GM18907 (cell line): Measurements from ENCODE around the gene PARD6B.
"Not testable (repeated sequence)": the region's sequence is repeated elsewhere in the genome, so short reads cannot be mapped to it uniquely, and the experiment has no call there.

Source experiments
- ATAC-seq: cut with Tn5 transposase; IDR thresholded peaks from one replicate; pipeline ENCODE4 v1.9.1; 2021; ENCODE audit warnings: mild to moderate bottlenecking, moderate library complexity; ENCODE audit not compliant: unreplicated experiment

Gene PARD6B

DNA sequence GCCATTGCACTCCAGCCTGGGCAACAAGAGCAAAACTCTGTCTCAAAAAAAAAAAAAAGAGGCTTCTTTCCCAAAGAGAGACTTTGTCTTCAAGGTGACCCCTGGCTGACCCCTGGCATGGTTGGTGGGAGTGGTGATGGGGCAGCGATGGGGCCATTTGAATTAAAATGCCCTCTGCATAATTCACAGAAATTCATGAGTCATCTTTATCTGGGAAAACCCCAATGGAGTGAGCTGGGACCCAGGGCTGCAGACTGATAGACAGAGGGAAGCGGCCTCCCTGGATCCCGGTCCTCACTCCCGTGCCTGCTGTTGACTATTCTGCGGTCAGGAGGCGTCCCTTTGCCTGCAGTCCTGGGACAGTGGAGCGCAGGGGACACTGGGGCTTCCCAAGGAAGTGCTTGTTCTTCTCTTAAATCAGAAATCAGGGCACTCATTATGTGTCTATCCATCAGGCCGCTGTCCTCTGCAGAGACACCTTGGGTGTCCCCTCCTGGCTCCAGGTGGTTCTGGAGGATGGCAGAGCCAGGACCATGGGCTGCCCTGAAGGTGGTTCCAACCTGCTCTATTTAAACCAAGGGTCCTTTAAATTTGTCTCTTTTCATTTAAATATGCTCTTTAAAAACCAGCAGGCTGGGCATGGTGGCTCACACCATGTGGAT, 40.2 kb downstream of the PARD6B start:
- not testable (repeated sequence) for ATAC-seq

DNA sequence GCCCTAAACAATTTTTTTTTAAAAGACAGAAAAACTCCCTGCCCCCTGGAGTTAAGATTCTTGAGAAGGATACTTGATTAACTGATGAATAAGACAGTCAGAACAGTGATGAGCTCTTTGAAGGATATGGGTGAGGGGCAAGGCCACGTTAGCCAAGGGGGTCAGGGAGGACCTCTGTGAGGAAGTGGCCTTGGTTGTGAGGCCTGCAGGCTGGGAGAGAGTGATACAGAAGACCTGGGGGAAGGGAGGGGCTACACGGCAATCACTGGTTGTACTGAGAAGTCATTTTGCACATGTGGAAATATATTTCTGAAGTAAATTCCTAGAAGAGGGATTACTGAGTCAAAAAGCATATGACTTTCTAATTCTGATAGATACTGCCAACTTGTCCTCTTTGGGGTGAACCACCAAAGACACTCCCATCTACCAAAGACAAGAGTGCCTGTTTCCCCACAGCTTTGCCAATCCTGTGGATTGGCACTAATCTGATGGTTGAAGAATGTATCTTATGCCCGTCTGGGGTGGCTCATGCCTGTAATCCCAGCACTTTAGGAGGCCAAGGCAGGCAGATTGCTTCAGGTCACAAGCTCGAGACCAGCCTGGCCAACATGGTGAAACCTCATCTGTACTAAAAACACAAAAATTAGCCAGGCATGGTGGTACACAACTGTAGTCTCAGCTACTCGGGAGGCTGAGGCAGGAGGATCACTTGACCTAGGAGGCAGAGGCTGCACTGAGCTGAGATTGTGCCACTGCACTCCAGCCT, 41.2 kb downstream of the PARD6B start:
- no peak for ATAC-seq

DNA sequence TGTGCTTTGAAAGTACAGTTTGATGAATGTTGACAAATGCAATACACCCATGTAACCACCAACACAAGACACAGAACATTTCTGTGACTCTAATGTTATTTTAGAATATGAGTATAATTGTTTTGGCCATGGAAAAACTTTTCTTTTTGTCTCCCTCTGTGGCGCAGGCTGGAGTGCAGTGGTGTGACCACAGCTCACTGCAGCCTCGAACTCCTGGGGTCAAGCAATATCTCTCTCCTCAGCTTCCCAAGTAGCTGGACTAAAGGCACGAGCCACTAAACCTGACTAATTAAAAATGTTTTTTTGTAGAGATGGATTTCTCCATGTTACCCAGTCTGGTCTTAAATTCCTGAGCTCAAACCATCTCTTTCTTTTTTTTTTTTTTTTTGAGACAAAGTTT, 43.1 kb downstream of the PARD6B start:
- no peak for ATAC-seq

DNA sequence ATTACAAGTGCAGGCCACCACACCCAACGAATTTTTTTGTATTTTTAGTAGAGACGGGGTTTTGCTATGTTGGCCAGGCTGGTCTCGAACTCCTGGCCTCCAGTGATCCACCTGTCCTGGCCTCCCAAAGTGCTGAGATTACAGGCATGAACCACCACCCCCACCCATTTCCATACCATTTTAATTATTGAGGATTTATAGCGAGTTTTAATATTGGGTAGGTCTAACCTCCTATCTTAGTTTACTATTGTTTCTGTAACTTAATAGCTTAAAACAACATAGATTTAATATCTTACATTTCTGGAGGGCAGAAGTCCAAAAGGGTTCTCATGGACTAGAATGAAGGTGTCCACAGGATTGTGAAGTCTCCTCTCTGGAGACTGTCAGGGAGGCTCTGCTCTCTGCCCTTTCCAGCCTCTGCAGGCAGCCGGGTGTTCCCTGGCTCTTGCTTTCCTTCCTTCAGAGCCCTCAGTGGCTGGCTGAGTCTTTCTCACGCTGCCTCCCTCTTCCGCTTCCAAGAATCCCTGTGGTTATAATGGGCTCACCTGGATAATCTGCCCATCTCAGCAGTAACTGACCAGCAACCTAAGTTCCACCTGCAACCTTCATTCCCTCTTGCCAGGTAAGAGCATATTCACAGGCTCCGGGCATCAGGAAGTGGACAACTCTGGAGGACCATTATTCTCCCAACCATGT, 44.9 kb downstream of the PARD6B start:
- ATAC-seq: no peak

DNA sequence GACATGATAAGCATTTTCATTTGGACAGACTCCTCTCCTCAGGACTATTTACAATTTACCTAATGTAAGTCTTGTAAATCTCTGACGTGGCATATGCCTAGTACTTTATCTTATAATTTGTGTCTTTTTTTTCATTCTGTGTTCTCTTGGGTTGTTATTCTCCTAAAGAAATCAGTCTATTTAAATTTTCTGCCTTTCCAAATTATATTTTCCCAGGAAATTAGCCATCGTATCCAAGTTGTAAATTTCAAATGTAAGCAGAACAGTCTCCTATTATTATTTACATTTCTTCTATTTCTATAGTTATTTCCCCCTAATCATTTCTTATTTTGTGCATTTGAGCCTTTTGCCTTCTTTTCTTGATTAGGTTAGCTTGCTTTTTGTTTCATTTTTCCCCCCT, 46.0 kb downstream of the PARD6B start:
- ATAC-seq: no peak

DNA sequence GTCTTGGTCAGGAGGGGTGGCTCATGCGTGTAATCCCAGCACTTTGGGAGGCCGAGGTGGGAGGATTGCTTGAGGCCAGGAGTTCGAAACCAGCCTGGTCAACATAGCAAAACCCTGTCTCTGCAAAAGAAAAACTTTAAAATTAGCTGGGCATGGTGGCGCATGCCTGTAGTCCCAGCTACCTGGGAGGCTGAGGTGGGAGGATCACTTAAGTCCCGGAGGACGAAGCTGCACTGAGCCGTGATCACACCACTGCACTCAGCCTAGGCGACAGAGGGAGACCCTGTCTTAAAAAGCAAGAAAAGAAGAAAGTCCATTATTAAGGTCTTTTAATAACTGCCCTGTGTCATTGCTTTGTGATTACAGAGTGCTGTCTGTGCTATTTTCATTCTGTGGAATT, 47.6 kb downstream of the PARD6B start:
- not testable (repeated sequence) for ATAC-seq

DNA sequence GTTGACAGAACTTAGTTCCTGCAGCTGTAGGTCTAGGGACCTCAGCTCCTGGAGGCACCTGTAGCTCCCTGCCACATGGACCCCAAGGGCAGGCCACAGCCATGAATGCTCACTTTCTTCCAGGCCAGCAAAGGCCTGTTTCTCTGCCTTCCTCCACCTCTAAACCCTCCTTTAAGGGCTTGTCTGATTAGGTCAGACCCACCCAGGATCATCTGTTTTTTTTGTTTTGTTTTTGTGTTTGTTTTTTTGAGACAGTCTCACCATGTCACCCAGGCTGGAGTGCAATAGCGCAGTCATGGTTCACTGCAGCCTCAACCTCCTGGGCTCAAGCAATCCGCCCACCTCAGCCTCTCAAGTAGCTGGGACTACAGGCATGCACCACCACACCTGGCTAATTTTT, 52.0 kb downstream of the PARD6B start:
- ATAC-seq: no peak

DNA sequence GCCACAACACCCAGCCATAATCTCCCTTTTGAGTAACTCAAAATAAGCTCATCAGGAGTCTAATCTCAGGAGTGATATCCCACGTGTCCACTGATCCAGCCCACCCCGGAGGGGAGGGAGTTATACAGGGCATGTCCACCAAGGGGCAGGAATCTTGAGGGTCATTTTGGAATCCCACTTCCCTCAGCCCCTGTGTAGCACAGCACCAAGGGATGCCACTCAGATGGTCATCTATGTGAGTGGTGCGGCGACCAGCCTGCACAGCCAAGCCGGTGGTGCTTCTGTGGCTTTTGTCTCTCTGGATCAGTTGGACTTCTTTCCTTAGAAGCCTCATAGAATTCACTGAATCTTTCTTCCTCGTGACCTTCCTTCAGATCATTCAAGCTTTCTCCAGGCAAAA, 52.5 kb downstream of the PARD6B start:
- ATAC-seq: no peak

DNA sequence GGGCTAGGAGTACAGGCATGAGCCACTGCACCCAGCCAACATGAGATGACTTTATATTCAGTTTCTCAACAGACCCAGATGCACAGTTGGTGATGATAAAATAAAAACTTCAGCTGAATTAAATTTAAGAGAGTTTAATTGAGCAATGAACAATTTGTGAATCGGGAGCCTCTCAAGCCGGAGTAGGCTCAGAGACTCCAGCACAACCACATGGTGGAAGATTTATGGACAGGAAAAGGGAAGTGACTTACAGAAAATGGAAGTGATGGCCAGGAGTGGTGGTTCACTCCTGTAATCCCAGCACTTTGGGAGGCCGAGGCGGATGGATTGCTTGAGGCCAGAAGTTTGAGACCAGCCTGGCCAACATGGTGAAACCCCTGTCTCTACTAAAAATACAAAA, 53.1 kb downstream of the PARD6B start:
- no peak for ATAC-seq

DNA sequence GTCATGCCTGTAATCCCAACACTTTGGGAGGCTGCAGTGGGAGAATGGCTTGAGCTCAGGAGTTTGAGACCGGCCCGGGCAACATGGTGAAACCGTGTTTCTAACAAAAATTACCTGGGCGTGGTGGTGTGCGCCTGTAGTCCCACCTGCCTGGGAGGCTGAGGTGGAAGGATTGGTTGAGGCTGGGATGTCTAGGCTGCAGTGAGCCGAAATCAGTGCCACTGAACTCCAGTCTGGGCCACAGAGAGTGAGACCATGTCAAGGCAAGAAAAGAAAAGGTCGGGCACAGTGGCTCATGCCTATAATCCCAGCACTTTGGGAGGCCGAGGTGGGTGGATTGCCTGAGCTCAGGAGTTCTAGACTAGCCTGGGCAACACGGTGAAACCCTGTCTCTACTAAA, 55.3 kb downstream of the PARD6B start:
- ATAC-seq: no peak

DNA sequence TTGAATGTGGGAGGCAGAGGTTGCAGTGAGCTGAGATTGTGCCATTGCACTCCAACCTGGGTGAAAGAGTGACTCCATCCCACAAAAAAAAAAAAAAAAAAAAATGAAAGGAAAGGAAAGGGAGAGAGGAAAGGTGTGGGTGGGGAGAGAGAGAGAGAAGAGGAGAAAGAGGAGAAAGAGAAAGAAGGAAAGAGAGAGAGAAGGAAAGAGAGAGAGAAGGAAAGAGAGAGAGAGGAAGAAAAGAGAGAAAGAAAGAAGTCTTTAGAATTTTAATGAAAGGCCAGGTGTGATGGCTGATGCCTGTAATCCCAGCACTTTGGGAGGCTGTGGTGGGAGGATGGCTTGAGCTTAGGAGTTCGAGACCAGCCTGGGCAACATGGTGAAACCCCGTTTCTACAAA, 55.8 kb downstream of the PARD6B start:
- ATAC-seq: no peak

DNA sequence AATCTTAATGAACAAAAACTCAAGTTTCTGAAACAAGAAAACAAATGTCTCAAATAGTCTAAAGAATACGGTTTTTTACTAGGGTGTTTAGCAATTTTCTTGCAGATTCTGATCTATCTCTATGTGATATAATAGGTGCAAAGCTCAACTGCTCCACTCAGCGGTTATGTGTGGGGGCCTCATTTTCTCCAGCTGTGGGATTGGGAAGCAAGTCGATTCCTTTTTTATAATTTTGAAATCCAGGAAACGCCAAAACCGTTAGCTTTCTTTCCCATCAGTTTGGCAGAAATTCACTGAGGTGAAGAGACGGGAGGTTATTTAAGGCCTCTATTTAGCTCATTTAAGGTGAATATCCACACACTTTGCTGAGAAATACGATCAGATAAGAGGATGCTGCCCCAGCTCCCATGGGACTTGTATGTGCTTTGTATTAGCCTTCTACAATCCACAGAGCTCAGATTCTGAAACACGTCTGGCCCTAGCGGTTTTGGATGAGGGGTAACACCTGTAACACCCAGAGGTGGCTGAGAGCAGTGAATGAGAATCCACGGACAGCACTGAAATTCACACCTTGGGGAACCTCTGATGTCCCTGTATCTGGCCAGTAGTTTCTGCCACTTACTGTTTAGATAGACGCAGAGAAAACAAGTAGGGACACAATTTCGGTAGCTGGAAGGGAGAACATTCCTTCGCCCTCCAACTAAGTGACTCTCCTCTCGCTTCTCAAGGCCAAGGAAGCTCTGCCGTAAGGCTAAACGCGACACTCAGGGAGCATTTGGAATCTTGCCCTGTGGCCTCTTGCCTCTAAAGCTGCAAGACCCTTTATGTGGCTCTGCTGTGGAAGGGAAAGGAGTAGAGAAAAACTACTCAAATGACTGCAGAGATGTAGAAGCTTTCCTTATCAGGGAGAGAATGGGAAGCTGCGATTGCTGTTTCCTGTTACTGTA, 56.9 kb downstream of the PARD6B start:
- ATAC-seq: no peak

DNA sequence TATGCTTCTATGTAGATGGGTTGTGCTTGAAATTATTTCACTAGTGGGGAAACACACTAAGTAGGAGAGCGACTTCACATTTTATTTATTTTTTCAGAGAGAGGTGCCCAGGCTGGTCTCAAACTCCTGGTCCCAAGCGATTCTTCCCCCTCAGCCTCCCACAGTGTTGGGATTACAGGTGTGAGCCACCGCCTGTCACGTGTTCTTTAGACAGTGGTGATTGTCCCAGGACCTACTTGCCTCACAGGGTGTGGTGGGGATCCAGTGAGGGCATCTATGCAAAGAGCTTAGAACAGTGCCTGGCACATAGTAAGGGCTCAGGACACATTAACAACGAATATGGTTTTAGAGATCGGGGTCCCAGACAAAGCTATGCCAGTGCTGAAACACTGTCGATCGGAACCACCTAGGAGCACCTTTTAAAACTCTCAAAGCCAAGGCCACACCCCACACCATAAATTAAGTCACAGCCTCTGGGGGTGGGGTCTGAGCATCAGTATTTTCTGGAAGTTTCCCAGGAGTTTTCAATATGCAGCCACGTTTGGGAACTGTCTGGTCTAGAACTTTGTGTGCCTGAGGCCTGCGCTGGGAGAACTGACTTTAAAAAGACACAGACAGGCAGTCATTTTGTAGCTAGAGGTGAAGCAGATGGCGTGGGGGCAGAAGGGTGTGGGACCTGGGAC, 58.7 kb downstream of the PARD6B start:
- ATAC-seq: no peak

DNA sequence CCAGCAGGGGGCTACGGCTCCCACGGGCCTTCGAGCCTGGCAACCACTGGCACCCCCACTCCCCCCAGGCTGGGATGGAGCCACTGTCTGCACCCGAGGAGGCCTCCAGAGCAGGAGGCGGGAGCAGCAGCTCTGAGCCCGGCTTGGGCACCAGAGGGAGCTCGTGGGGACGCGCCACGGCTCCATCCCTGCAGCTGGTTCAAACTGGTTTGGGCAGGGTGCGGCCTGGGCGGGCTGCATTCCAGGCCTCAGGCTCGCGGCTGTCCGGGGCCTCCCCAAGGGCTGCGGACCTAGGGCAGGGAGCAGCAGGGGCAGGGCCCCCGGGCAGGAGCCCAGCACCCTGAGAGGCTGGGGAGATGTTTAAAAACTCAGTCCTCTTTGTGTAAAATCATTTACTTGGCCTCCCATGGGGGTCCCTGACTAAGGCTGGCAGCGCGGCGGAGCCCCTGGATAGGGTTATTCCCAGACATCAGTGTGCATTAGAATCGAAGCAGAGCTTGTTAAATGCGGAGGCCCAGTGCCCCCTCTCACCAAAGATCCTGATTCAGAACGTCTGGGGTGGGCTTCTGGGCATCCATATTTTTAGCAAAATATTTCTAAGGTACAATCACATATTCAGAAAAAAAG, 59.4 kb downstream of the PARD6B start:
- ATAC-seq: peak; percentile 66

DNA sequence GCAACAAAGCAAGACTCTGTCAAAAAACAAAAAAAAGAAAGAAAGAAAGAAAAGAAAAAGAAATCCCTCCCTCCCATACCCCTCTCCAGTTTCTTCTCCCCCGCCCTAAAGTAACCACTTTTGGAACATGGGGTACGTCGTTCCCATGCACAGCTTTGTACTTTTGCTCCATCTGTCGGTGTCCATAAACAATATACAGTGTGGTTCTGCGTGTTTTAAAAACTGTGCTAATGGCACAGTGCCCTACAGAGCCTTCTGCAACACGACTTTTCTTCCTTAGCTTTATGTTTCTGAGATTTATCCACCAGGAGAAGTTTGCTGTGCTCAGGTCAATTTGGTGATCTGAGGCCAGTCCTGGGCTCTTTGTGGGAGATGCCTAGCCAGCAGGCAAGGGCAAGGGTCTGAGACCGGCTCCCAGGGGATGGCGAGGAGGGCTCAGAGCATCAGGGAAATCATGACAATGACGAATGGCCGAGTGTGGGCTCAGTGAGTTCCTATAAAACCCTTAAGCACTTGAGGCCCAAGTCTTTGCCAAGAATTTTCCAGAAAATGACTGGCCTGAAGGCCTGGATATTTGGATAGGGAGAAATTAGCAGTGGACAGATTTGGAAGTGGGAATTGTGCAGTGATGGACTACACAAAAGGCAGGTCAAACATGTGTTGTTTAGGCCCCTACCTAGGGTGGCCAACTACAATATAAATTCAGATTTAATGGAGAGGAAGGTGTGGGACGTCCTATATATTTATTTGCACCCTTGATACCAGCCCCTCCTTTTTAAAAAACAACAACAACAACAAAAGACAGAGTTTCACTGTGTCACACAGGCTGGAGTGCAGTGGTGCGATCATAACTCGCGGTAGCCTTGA, 61.6 kb downstream of the PARD6B start:
- ATAC-seq: no peak

DNA sequence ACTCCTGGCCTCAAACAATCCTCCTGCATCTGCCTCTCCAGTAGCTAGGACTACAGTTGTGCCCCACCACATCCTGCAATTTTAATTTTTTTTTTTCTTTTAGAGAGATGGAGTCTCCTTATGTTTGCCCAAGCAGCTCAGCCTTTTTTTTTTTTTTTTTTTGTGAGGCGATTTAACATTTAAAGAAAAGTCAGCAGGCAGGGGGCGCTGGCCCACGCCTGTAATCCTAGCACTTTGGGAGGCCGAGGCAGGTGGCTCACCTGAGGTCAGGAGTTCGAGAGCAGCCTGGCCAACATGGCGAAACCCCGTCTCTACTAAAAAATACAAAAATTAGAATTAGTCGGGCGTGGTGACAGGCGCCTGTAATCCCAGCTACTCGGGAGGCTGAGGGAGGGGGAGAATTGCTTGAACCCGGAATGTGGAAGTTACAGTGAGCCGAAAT, 62.2 kb downstream of the PARD6B start:
- not testable (repeated sequence) for ATAC-seq

DNA sequence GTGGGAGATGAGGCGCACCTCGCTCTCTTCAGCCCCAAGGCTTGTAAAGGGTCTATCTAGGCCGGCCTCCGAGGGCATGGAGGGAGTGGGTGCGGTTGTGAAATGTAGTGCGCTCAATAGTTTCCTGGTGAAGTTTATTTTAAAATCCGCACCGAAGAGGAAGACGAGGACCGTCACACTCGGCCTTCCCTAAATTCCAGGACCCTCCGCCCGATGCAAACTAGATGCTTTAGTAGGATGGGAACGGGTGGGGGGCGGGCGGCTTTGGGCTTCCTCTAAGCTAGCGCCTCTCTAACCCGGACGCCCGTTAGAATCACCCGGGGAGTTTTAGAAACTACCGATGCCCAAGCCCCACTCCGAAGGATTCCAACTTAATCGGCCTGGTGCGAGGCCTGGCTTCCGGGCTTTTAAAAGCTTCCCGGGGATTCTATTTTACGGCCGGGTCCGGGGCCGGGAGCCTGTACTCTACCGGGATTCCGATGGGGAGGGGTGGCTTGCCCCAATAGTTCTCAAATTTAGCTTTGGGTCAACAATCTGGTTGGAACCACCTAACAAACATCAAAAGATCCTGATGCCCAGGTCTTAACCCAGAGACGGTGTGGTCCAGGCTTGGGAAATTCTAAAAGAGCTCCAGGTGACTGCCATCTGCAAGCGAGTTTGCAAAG, 62.9 kb downstream of the PARD6B start:
- ATAC-seq: peak; percentile 10
